ENCODE data around the gene GYS1. TPM values are rescaled to one million over a fixed set of nuclear protein-coding genes. Genes with fewer than 3 reads are reported as not detected.

GYS1 gene
- total RNA-seq, 6 experiments from 2014 or later = 76.0 to 90.8 (median 87.5) TPM

DNA sequence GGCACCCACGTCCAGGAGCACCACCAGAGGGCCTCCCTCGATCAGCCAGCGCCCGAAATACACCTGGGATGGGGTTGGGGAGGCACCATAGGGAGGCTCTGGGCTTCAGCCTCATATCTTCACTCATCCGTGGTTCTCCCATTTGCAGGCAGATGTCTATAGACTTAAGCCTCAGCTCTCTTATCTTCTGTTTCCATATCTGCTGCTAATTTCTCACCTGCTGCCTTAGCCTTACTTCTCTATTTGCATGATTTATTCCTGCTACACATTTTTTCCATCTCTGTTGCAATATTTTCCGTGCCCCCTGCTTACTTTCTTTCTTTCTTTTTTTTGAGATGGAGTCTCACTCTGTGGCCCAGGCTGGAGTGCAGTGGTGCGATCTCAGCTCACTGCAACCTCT is 5.8 kb downstream of the GYS1 start:
- Mint-ChIP-seq H3K4me3 (no peak overlapping the region), H3K36me3 (ENCODE audit: low read depth) (peaks cover 35% of the 10 kb centered on the region)

DNA sequence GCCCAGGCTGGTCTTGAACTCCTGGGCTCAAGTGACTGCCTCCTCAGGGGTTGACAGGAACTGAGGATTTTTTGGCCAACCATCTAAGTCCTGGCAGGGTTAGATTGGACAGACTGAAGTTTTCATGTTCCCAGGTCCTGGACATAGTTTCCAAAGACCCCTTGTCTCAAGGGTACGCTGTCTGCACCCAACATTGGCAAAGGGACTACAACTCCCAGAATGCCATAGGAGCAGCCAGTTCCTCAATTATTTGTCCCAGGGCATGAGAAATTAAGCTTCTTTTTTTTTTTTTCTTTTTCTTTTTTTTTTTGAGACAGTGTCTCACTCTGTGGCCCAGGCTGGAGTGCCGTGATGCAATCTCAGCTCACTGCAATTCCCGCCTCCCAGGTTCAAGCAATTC is 6.9 kb downstream of the GYS1 start:
- no peak overlapping the region for H3K4me3 Mint-ChIP-seq
- peaks cover 40% of the 10 kb centered on the region for H3K36me3 Mint-ChIP-seq (ENCODE audit: low read depth)
- TF ChIP-seq, protein P1, sequence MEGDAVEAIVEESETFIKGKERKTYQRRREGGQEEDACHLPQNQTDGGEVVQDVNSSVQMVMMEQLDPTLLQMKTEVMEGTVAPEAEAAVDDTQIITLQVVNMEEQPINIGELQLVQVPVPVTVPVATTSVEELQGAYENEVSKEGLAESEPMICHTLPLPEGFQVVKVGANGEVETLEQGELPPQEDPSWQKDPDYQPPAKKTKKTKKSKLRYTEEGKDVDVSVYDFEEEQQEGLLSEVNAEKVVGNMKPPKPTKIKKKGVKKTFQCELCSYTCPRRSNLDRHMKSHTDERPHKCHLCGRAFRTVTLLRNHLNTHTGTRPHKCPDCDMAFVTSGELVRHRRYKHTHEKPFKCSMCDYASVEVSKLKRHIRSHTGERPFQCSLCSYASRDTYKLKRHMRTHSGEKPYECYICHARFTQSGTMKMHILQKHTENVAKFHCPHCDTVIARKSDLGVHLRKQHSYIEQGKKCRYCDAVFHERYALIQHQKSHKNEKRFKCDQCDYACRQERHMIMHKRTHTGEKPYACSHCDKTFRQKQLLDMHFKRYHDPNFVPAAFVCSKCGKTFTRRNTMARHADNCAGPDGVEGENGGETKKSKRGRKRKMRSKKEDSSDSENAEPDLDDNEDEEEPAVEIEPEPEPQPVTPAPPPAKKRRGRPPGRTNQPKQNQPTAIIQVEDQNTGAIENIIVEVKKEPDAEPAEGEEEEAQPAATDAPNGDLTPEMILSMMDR (IDR thresholded peaks at IDR 0.05) = no peak
- H3K9me3 Mint-ChIP-seq = no peaks in the 10 kb centered on the region
- H3K27me3 Mint-ChIP-seq (ENCODE audit: insufficient read depth) = no peaks in the 10 kb centered on the region; the same call in 1 of the 2 replicates
- no peak overlapping the region for H3K27ac Mint-ChIP-seq
- H3K4me1 Mint-ChIP-seq (ENCODE audit: low read depth) = peaks cover 13% of the 10 kb centered on the region
- DNase-seq = no peak

More for the DNA sequence above, 5.8 kb downstream of the GYS1 start:
- H3K9me3 Mint-ChIP-seq = no peaks in the 10 kb centered on the region
- DNase-seq = no peak
- H3K27ac Mint-ChIP-seq = no peak overlapping the region
- H3K4me1 Mint-ChIP-seq (ENCODE audit: low read depth) = peaks cover 13% of the 10 kb centered on the region
- no peaks in the 10 kb centered on the region; the same call in 1 of the 2 replicates for H3K27me3 Mint-ChIP-seq (ENCODE audit: insufficient read depth)
- TF ChIP-seq, protein P1 (IDR thresholded peaks at IDR 0.05) = no peak

DNA sequence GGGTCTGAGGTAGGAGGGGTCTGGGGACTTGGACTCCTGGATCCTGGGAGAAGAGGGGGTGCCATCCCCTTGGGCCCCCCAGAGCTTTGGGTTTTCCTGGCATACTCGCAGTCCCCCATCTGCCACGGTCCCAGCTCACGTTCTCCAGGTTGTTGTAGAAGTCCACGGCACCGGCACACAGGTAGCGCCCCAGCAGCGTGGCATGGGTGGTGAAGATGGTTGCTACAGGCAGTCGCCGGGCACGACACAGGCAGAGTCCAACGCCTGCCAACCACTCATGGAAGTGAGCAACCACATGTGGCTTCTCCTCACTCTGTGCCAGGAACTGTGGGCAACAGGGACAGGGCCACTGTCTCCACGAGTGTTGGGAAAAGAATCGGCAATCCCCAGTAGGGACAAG is 7.4 kb downstream of the GYS1 start:
- DNase-seq = no peak
- peaks cover 36% of the 10 kb centered on the region for H3K36me3 Mint-ChIP-seq (ENCODE audit: low read depth)
- no peaks in the 10 kb centered on the region for H3K9me3 Mint-ChIP-seq
- H3K27ac Mint-ChIP-seq = no peak overlapping the region
- H3K27me3 Mint-ChIP-seq (ENCODE audit: insufficient read depth) = no peaks in the 10 kb centered on the region
- peaks cover 8% of the 10 kb centered on the region for H3K4me1 Mint-ChIP-seq (ENCODE audit: low read depth)
- H3K4me3 Mint-ChIP-seq = no peak overlapping the region
- TF ChIP-seq, protein P1 (IDR thresholded peaks at IDR 0.05) = no peak

DNA sequence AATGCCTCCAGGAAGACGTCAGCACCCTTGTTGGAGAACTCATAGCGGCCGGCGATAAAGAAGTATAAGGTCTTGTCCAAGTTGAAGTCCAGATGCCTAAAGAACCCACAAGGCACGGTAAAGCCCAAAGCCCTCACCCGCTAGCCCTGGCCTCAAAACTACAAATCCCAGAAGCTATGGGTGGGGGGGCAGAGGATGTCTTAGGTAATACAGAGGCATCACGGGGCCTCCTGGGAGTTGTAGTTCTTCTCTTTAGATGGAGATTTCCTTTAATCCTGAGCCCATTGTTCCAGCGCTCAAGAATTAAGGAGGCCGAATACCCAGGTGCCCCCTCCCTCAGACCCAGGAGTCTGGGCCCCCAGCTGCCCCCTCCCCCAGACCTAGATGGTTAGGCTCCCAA is 10.8 kb downstream of the GYS1 start:
- TF ChIP-seq, protein P1 (IDR thresholded peaks at IDR 0.05) = no peak
- Mint-ChIP-seq H3K4me3 (no peak overlapping the region), H3K27ac (peak overlapping the region; percentile 53; the same call in 1 of the 2 replicates), H3K9me3 (no peaks in the 10 kb centered on the region), H3K36me3 (ENCODE audit: low read depth) (peaks cover 36% of the 10 kb centered on the region), H3K4me1 (ENCODE audit: low read depth) (peaks cover 21% of the 10 kb centered on the region), H3K27me3 (ENCODE audit: insufficient read depth) (no peaks in the 10 kb centered on the region; the same call in 1 of the 2 replicates)
- DNase-seq = no peak

DNA sequence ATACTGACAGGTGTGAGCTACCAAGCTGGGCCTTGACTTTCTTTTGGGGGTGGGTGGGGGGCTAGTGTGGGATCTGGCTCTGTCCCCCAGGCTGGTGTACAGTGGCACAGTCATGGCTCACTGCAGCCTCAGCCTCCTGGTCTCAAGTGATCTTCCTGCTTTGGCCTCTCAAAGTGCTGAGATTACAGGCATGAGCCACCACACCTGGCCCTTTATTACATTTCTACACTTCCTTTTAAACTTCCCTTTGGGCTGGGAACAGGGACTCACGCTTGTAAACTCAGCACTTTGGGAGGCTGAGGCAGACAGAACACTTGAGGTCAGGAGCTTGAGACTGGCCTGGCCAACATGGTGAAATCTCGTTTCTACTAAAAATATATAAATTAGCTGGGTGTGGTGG is 16.0 kb downstream of the GYS1 start:
- H3K27me3 Mint-ChIP-seq (ENCODE audit: insufficient read depth) = no peaks in the 10 kb centered on the region; the same call in 1 of the 2 replicates
- TF ChIP-seq, protein P1 (IDR thresholded peaks at IDR 0.05) = no peak
- no peaks in the 10 kb centered on the region for H3K9me3 Mint-ChIP-seq
- H3K4me3 Mint-ChIP-seq = no peak overlapping the region
- peaks cover 21% of the 10 kb centered on the region for H3K4me1 Mint-ChIP-seq (ENCODE audit: low read depth)
- no peak for DNase-seq
- H3K36me3 Mint-ChIP-seq (ENCODE audit: low read depth) = peaks cover 35% of the 10 kb centered on the region
- H3K27ac Mint-ChIP-seq = no peak overlapping the region
